OCI-LY3 (cell line): ENCODE measurements around the gene CAP2.

Experiments used
- H2AFZ ChIP-seq: fragments of 200-600, 300-600 bp; shearing (Covaris generic); 2 replicates; pipeline ENCODE4 v1.6.0; 2014; ENCODE audit warnings: antibody characterized with exemption, low read depth, low read length
- H3K27ac ChIP-seq: fragments of 200-600, 300-600 bp; sonication (generic); 2 replicates; pipeline ENCODE4 v1.5.1; 2014; ENCODE audit warnings: mild to moderate bottlenecking, low read length, moderate library complexity, mixed read lengths
- H3K27me3 ChIP-seq: fragments of 200-600, 300-600 bp; sonication (generic); 2 replicates; pipeline ENCODE4 v1.6.1; 2014; ENCODE audit warnings: low read depth, low read length, mixed read lengths
- H3K36me3 ChIP-seq: fragments of 200-600, 300-600 bp; sonication (generic); replicated peaks from 2 replicates; pipeline ENCODE3; 2014; ENCODE audit warnings: low read depth, low read length, mixed read lengths
- H3K4me1 ChIP-seq: fragments of 300-600, 200-600 bp; sonication (generic); 2 replicates; pipeline ENCODE4 v1.6.1; 2014; ENCODE audit warnings: low read length, mixed read lengths
- H3K4me2 ChIP-seq: fragments of 200-600, 300-600 bp; sonication (generic); 2 replicates; pipeline ENCODE4 v1.6.1; 2014; ENCODE audit warnings: low read length, mixed read lengths
- H3K4me3 ChIP-seq: fragments of 300-600, 200-600 bp; sonication (generic); 2 replicates; pipeline ENCODE4 v1.5.1; 2014; ENCODE audit warnings: antibody characterized with exemption, mild to moderate bottlenecking, low read length, moderate library complexity
- H3K79me2 ChIP-seq: fragments of 300-600, 200-600 bp; shearing (Covaris generic); 2 replicates; pipeline ENCODE4 v1.6.1; 2014; ENCODE audit warnings: mild to moderate bottlenecking, low read length, mixed read lengths
- H3K9ac ChIP-seq: fragments of 300-600, 200-600 bp; shearing (Covaris generic); 2 replicates; pipeline ENCODE4 v1.6.0; 2014; ENCODE audit warnings: mild to moderate bottlenecking, low read length, moderate library complexity
- H3K9me3 ChIP-seq: fragments of 200-600, 300-600 bp; shearing (Covaris generic); 2 replicates; pipeline ENCODE4 v1.6.1; 2014; ENCODE audit warnings: low read length, mixed read lengths; ENCODE audit not compliant: insufficient read depth
- H4K20me1 ChIP-seq: fragments of 200-600, 300-600 bp; sonication (generic); 2 replicates; pipeline ENCODE4 v1.6.1; 2016; ENCODE audit warnings: low read length, mixed read lengths; ENCODE audit not compliant: insufficient read depth
- CTCF ChIP-seq: fragments of 200-600, 300-600 bp; sonication (generic); IDR thresholded peaks from 2 replicates; pipeline ENCODE4 v1.5.1; 2014; ENCODE audit warnings: antibody characterized with exemption, low read length, low read depth
- EZH2phosphoT487 ChIP-seq: fragments of 200-600 bp; shearing (Covaris generic); IDR thresholded peaks from 2 replicates; pipeline ENCODE4 v1.6.1; 2018; ENCODE audit warnings: antibody characterized with exemption, mixed run types, low read depth

CAP2 gene

GRCh38 chr6:17446713-17447112, 53.3 kb downstream of the CAP2 start:
- Histone ChIP-seq H3K9ac (no peak overlapping the region), H3K9me3 (no peaks in the 10 kb centered on the region), H3K4me1 (peaks cover 18% of the 10 kb centered on the region), H3K4me2 (peak overlapping the region; percentile 50), H3K27ac (no peak overlapping the region), H2AFZ (no peak overlapping the region), H3K36me3 (no peaks in the 10 kb centered on the region), H3K79me2 (no peaks in the 10 kb centered on the region), H3K4me3 (peak overlapping the region; percentile 47; the same call in 1 of the 2 replicates), H4K20me1 (no peaks in the 10 kb centered on the region), H3K27me3 (no peaks in the 10 kb centered on the region)
- no peak for TF ChIP-seq CTCF
- no peak for TF ChIP-seq EZH2phosphoT487

GRCh38 chr6:17448165-17448564, 54.8 kb downstream of the CAP2 start:
- H3K36me3 ChIP-seq = no peaks in the 10 kb centered on the region
- no peaks in the 10 kb centered on the region for H3K79me2 ChIP-seq
- H3K4me1 ChIP-seq = peaks cover 18% of the 10 kb centered on the region
- no peak overlapping the region for H3K27ac ChIP-seq
- TF ChIP-seq CTCF = no peak
- no peak for TF ChIP-seq EZH2phosphoT487
- H3K4me2 ChIP-seq = 0 out of 2 replicates have a peak overlapping the region, but pooled peaks have one; percentile 50
- H2AFZ ChIP-seq = no peak overlapping the region
- no peaks in the 10 kb centered on the region for H4K20me1 ChIP-seq
- no peak overlapping the region for H3K4me3 ChIP-seq
- H3K9me3 ChIP-seq = no peaks in the 10 kb centered on the region
- H3K27me3 ChIP-seq = no peaks in the 10 kb centered on the region
- no peak overlapping the region for H3K9ac ChIP-seq

DNA sequence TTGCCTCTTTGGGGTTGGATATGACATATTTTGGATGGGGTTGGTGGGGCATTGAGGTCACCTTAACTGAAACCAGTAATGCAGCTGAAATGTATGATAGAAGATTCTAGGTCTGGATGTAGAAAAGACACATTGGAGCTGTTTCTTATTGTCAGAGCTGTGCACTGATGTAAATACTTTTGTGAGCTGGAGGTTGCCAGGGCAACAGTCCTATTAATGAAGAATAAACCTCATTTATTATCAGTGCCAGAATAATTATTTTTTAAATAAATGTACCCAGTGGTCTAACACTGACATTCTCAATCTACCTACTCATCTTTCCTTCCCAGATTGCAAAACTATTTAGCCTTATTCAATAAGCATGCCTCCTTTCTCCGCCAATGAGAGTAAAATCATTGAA, 57.0 kb downstream of the CAP2 start:
- Histone ChIP-seq H3K27ac (no peak overlapping the region), H3K4me2 (no peak overlapping the region), H3K27me3 (no peaks in the 10 kb centered on the region), H3K36me3 (no peaks in the 10 kb centered on the region), H3K4me1 (peaks cover 18% of the 10 kb centered on the region), H3K4me3 (no peak overlapping the region), H4K20me1 (no peaks in the 10 kb centered on the region), H3K9me3 (no peaks in the 10 kb centered on the region), H3K79me2 (no peaks in the 10 kb centered on the region), H3K9ac (no peak overlapping the region), H2AFZ (no peak overlapping the region)
- TF ChIP-seq EZH2phosphoT487 = no peak
- TF ChIP-seq CTCF = no peak

DNA sequence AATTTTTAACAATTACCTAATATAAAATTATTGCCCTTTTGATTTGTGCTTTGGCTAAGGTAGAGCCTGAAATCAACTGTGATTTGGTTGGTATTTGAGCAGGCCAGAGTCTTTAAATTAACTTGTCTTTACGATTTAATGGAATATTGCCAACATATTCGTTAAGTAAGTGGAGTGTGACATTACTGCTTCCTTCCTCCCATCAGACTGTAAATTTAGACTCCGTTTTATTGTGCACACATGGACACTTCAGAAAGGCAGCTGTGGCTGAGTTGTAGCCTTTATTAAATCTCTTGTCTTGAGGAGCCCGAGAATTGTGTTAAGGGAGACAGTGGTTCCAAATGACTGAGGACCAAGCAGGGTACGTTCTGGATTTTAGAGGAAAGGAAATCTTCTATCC, 57.4 kb downstream of the CAP2 start:
- Histone ChIP-seq H3K36me3 (no peaks in the 10 kb centered on the region), H3K9ac (no peak overlapping the region), H3K9me3 (no peaks in the 10 kb centered on the region), H3K27ac (no peak overlapping the region), H3K4me3 (no peak overlapping the region), H3K27me3 (no peaks in the 10 kb centered on the region), H3K4me2 (no peak overlapping the region), H4K20me1 (no peaks in the 10 kb centered on the region), H3K79me2 (no peaks in the 10 kb centered on the region), H3K4me1 (peaks cover 18% of the 10 kb centered on the region), H2AFZ (no peak overlapping the region)
- TF ChIP-seq EZH2phosphoT487 (no peak), CTCF (no peak)
